PC-9 (cell line): Measurements from ENCODE around the gene TRIM37. TPM values are rescaled to one million over a fixed set of nuclear protein-coding genes. Genes with fewer than 3 reads are reported as not detected.

ENCODE experiments used
- BruUV-seq: library from RNA; stranded (reverse); fragments of 400-500 nt; replicated peaks from 2 replicates; lab custom pipeline; 2021; lab: Mats Ljungman, UMichigan
- CTCF ChIA-PET: fragments of 300-600 bp; sonication (Branson Sonifier 250); formaldehyde crosslinking; loops from one replicate; lab custom pipeline; 2022; ENCODE audit warnings: antibody characterized with exemption; lab: Charles Lee
- POLR2A ChIA-PET: fragments of 300-600 bp; sonication (Branson Sonifier 250); formaldehyde crosslinking; loops from one replicate; lab custom pipeline; 2022; ENCODE audit warnings: antibody characterized with exemption; ENCODE audit not compliant: unreplicated experiment; lab: Charles Lee
- DNase-seq, 2 experiments: peaks; one replicate each; pipeline versions ENCODE4 v3.0.0 to v3.0.0-alpha.2; 2015 to 2022; ENCODE audit warnings: mixed read lengths in 1 of 2
- H2AFZ ChIP-seq: fragments of 200-600 bp; sonication (generic); 2 replicates; pipeline ENCODE4 v1.8.1; 2017; ENCODE audit warnings: antibody characterized with exemption
- H3F3A ChIP-seq: fragments of 200-600 bp; sonication (generic); 2 replicates; pipeline ENCODE4 v1.8.1; 2017; ENCODE audit warnings: antibody characterized with exemption, mild to moderate bottlenecking, low read depth; ENCODE audit not compliant: insufficient read depth
- H3K27ac ChIP-seq: fragments of 200-600 bp; sonication (generic); 2 replicates; pipeline ENCODE4 v1.6.1; 2016; ENCODE audit warnings: mixed run types
- H3K27me3 ChIP-seq: fragments of 200-600 bp; sonication (generic); 2 replicates; pipeline ENCODE4 v1.6.1; 2016; ENCODE audit warnings: low read depth, mixed run types; ENCODE audit not compliant: insufficient read depth
- H3K36me3 ChIP-seq: fragments of 200-600 bp; sonication (generic); 2 replicates; pipeline ENCODE4 v1.6.1; 2016; ENCODE audit warnings: low read depth, mixed run types
- H3K4me1 ChIP-seq: fragments of 200-600 bp; sonication (generic); replicated peaks from 2 replicates; pipeline ENCODE4 v1.6.1; 2016; ENCODE audit warnings: mixed run types; ENCODE audit not compliant: insufficient read depth
- H3K4me2 ChIP-seq: fragments of 200-600 bp; sonication (generic); 2 replicates; pipeline ENCODE4 v1.6.1; 2017; ENCODE audit warnings: mixed run types
- H3K4me3 ChIP-seq: fragments of 200-600 bp; sonication (generic); 2 replicates; pipeline ENCODE4 v1.6.1; 2016; ENCODE audit warnings: mixed run types
- H3K79me2 ChIP-seq: fragments of 200-600 bp; sonication (generic); 2 replicates; pipeline ENCODE4 v1.6.1; 2017; ENCODE audit warnings: low read depth, mixed run types
- H3K9me2 ChIP-seq: fragments of 200-600 bp; sonication (generic); 2 replicates; pipeline ENCODE4 v1.8.1; 2017; ENCODE audit warnings: mild to moderate bottlenecking; ENCODE audit not compliant: insufficient read depth
- H3K9me3 ChIP-seq: fragments of 200-600 bp; sonication (generic); 2 replicates; pipeline ENCODE4 v1.8.1; 2016; ENCODE audit warnings: low read depth; ENCODE audit not compliant: insufficient read depth
- H4K20me1 ChIP-seq: fragments of 200-600 bp; sonication (generic); 2 replicates; pipeline ENCODE4 v1.8.1; 2017; ENCODE audit not compliant: insufficient read depth
- EZH2 ChIP-seq: fragments of 200-600 bp; sonication (generic); IDR thresholded peaks from 2 replicates; pipeline ENCODE4 v1.8.0; 2017; ENCODE audit warnings: antibody characterized with exemption, low read depth
- intact Hi-C: fragments of 100-400 bp; cut with micrococcal nuclease; formaldehyde crosslinking; loops from one replicate; pipeline ENCODE4 v1.10.0; 2022; ENCODE audit not compliant: unreplicated experiment
- total RNA-seq: library from RNA; stranded (reverse); gene quantifications from 2 replicates; pipeline ENCODE4 v1.2.3, GENCODE V29; 2021
- TF ChIP-seq, protein P1 (sequence below): fragments of 200-600 bp; sonication (generic); conservative IDR thresholded peaks from 2 replicates; pipeline ENCODE4 v1.6.1; 2017; ENCODE audit warnings: mixed run types, antibody characterized with exemption, mild to moderate bottlenecking, moderate library complexity

Gene TRIM37
- total RNA-seq, 1 experiment from 2014 or later: 24.6 TPM

DNA sequence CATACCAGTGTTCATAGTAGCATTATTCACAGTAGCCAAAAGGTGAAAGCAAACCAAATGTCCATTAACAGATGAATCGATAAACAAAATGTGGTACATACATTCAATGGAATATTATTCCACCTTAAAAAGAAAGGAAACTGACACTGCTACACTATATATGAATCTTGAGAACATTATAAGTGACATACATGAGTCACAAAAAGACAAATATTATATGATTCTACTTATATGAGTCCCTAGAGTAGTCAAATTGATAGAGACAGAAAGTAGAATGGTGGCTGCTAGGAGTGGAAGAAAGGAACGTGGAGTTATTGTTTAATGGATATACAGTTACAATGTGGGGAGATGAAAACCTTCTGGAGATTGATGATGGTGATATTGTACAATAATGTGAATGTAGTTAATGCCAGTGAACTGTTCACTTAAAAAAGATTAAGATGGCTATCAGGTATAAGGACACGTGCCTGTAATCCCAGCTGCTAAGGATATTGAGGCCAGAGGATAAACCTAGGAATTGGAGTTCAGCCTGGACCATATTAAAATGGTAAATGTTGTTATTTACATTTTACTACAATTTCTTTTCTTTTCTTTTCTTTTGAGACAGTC lies 20.2 kb upstream of the TRIM37 start:
- no peaks in the 10 kb centered on the region for H3K27me3 ChIP-seq
- BruUV-seq: no TSS peak
- intact Hi-C loops: no loop called here
- no peaks in the 10 kb centered on the region for H4K20me1 ChIP-seq
- H3K36me3 ChIP-seq: peaks cover 11% of the 10 kb centered on the region; the same call in 1 of the 2 replicates
- TF ChIP-seq EZH2: no peak
- TF ChIP-seq, protein P1, sequence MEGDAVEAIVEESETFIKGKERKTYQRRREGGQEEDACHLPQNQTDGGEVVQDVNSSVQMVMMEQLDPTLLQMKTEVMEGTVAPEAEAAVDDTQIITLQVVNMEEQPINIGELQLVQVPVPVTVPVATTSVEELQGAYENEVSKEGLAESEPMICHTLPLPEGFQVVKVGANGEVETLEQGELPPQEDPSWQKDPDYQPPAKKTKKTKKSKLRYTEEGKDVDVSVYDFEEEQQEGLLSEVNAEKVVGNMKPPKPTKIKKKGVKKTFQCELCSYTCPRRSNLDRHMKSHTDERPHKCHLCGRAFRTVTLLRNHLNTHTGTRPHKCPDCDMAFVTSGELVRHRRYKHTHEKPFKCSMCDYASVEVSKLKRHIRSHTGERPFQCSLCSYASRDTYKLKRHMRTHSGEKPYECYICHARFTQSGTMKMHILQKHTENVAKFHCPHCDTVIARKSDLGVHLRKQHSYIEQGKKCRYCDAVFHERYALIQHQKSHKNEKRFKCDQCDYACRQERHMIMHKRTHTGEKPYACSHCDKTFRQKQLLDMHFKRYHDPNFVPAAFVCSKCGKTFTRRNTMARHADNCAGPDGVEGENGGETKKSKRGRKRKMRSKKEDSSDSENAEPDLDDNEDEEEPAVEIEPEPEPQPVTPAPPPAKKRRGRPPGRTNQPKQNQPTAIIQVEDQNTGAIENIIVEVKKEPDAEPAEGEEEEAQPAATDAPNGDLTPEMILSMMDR: no peak
- H3K4me3 ChIP-seq: no peak overlapping the region
- H3K27ac ChIP-seq: no peak overlapping the region
- no peak overlapping the region for H2AFZ ChIP-seq
- H3K9me3 ChIP-seq: no peaks in the 10 kb centered on the region
- ChIA-PET CTCF (no interaction called here), POLR2A (no interaction called here)
- H3K4me2 ChIP-seq: no peak overlapping the region
- H3F3A ChIP-seq: no peaks in the 10 kb centered on the region; the same call in 1 of the 2 replicates
- no peaks in the 10 kb centered on the region for H3K9me2 ChIP-seq
- 0 out of 2 replicates have a peak, but pooled peaks cover 9% of the 10 kb centered on the region for H3K79me2 ChIP-seq
- DNase-seq: no peak
- no peaks in the 10 kb centered on the region for H3K4me1 ChIP-seq

DNA sequence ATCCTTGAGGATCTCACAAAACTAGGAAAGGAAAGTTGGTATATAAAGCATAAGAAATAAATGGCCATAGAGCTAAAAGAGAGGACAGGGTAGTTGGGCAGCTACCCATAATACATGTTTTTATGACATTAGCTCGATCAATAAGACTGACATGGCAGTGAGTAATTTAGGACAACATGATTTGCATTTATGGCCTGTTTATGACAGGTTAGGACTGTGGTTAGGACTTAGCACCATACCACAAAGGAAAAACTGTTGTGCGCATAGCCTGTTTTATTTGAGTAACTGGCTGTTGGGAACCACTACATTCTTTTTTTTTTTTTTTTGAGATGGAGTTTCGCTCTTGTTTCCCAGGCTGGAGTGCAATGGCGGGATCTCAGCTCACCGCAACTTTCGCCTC lies 18.0 kb upstream of the TRIM37 start:
- no peak for DNase-seq
- 0 out of 2 replicates have a peak, but pooled peaks cover 7% of the 10 kb centered on the region for H3K79me2 ChIP-seq
- no peak overlapping the region for H3K27ac ChIP-seq
- H3K4me1 ChIP-seq: no peaks in the 10 kb centered on the region
- H3K36me3 ChIP-seq: peaks cover 11% of the 10 kb centered on the region; the same call in 1 of the 2 replicates
- H4K20me1 ChIP-seq: no peaks in the 10 kb centered on the region
- no peak overlapping the region for H3K4me2 ChIP-seq
- no peaks in the 10 kb centered on the region for H3K9me3 ChIP-seq
- H2AFZ ChIP-seq: no peak overlapping the region
- H3F3A ChIP-seq: peaks cover 5% of the 10 kb centered on the region; the same call in 1 of the 2 replicates
- no peaks in the 10 kb centered on the region for H3K27me3 ChIP-seq
- H3K9me2 ChIP-seq: no peaks in the 10 kb centered on the region
- no TSS peak for BruUV-seq
- TF ChIP-seq, protein P1: no peak
- TF ChIP-seq EZH2: no peak
- H3K4me3 ChIP-seq: no peak overlapping the region
- POLR2A ChIA-PET: no interaction called here
- intact Hi-C loops: no loop called here
- CTCF ChIA-PET: no interaction called here

DNA sequence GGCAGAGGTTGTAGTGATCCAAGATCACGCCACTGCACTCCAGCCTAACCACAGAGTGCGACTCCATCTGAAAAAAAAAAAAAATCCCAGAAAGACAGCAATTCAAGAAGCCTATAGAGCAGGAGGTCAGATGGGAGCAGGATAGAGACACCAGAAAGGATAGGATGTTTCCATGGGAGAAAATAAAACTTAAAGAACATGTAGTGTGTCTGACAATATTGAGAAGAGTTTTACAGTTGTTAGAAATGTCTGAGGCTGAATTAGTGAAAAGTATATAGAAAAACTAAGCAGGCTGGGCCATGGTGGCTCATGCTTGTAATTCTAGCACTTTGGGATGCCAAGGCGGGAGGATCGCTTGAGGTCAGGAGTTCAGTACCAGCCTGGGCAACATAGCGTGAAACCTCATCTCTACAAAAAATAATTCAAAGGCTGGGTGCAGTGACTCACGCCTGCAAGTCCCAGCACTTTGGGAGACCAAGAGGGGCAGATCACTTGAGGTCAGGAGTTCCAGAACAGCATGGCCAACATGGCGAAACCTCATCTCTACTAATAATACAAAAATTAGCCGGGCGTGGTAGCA lies 15.3 kb upstream of the TRIM37 start:
- Histone ChIP-seq H3K9me3 (no peaks in the 10 kb centered on the region), H3K27ac (no peak overlapping the region), H3K4me2 (no peak overlapping the region), H3F3A (peaks cover 5% of the 10 kb centered on the region), H4K20me1 (no peaks in the 10 kb centered on the region; the same call in 1 of the 2 replicates), H2AFZ (no peak overlapping the region), H3K27me3 (no peaks in the 10 kb centered on the region), H3K9me2 (no peaks in the 10 kb centered on the region), H3K4me3 (no peak overlapping the region), H3K36me3 (peaks cover 8% of the 10 kb centered on the region; the same call in 1 of the 2 replicates), H3K4me1 (no peaks in the 10 kb centered on the region), H3K79me2 (0 out of 2 replicates have a peak, but pooled peaks cover 7% of the 10 kb centered on the region)
- DNase-seq: no peak
- intact Hi-C loops: no loop called here
- CTCF ChIA-PET: no interaction called here
- BruUV-seq: no TSS peak
- TF ChIP-seq, protein P1: no peak
- no peak for TF ChIP-seq EZH2
- POLR2A ChIA-PET: interaction anchor here (0.7 kb wide), 1 partner anchor 14 kb away, joined by 3 read pairs; no protein-coding TSS in a partner anchor
